Nucleus accumbens (tissue), 56 donors: ENCODE data around the gene G3BP1.
"Not testable (repeated sequence)": the region's sequence is repeated elsewhere in the genome, so short reads cannot be mapped to it uniquely, and the experiment has no call there.

ENCODE experiments used
- DNase-seq, 56 donors: peaks; one replicate each; lab custom pipeline; 2025; lab: John Stamatoyannopoulos, UW

The G3BP1 gene

DNA sequence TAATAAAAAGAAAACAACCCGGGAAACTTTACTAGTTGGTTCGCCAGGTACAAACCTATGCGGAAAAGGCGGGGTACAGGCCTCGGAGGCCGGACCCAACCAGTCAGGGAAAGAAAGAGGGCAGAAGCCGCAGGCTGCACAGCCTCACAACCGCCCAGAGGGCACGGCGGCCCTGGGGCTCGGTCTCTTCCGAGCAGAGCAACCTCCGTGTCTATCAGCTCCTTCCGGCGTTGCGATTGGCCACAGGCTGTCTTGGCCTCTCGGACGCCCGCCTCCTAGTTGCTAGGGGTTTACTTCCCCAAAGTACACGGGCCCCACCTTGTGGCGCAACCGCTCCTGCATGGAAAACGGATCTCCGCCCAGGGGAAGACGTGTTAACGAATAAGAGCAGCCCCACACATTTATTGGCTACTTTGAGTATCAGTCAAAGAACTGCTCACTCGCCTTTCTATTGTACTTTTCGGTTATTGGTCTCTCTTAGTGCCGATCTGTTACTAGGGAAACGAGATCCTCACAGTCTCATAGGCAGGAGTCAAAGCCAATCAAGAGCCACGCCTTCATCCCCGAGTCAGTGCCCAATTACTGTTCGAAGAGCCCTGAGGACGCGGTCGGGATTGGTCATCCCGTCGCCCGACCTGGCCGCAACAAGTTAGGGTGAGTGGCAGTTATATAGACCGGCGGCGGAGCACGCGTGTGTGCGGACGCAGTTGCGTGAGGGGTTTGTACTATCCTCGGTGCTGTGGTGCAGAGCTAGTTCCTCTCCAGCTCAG is at the start of gene G3BP1:
G3BP1 (plus strand) TSS at position 696 of the 770 bp plus-strand sequence. CDS start 14,667 bp downstream, outside the sequence.
- DNase-seq, result peak; percentile 91 to 100 (median 100)

DNA sequence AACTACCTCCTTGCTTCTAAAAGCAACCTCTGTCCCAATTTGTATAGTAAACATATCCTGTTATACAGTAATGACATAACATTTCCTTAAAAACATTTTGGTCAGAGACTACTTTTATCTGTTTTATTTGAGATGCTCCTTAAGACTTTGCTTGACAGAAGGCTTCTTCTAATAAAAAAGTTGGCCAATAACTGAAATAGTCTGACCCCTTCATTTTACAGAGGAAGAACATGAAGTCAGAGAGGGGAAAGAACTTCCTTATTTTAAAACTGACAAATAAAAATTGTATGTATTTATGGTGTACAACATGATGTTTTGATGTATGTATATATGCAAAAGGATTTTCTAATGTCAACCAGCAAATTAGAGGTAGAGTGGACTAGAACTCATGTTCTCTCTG is 49.2 kb upstream of the G3BP1 start:
- no peak for DNase-seq

DNA sequence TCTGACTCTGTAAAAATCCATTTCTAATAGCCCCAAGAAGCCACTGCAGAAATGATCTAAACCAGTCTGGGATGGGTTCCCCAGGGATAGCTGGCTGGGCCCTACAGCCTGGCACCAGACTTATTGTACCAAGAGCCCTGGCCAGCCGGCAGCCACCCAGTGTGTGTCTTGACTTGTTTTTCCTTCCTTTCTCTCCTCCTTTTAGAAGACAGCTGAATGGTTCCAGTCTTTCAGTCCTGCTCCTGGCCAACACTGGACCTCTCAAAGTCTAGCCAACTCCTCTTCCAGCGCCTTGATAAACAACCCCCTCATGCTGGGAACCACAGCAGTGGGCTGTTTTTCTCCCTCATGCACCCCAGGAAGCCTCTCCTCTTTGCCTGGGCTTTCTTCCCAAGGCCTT is 47.4 kb upstream of the G3BP1 start:
- peak in 40 of 56 donors; percentile 3 to 81 (median 42) for DNase-seq

DNA sequence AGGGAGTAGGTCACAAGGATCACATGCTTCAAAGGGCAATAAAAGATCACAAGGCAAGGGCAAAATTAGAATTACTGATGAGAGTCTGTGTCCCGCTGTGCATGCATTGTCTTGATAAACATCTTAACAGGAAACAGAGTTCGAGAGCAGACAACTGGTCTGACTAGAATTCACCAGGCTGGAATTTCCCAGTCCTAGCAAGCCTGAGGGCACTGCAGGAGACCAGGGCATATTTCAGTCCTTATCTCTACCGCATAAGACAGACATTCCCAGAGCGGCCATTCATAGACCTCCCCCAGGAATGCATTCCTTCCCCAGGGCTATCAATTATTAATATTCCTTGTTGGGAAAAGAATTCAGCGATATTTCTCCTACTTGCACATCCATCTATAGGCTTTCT is 42.2 kb upstream of the G3BP1 start:
- DNase-seq, result not testable (repeated sequence)

DNA sequence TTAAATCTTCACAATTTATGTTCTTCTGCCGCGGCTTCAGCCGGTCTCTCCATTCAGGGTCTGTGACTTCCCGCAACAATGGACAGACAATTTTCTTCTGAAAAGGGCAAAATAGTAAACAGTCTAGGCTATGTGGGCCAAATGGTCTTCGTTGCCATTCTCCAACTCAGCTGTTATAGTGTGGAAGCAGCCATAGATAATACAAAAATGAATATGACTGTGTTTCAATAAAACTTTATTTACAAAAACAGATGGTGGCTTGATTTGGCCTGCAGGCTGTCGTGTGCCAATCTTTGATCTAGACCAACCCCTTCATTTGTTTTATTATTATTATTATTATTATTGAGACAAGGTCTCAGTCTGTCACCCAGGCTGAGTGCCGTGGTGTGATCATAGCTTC is 41.4 kb upstream of the G3BP1 start:
- DNase-seq, result no peak

DNA sequence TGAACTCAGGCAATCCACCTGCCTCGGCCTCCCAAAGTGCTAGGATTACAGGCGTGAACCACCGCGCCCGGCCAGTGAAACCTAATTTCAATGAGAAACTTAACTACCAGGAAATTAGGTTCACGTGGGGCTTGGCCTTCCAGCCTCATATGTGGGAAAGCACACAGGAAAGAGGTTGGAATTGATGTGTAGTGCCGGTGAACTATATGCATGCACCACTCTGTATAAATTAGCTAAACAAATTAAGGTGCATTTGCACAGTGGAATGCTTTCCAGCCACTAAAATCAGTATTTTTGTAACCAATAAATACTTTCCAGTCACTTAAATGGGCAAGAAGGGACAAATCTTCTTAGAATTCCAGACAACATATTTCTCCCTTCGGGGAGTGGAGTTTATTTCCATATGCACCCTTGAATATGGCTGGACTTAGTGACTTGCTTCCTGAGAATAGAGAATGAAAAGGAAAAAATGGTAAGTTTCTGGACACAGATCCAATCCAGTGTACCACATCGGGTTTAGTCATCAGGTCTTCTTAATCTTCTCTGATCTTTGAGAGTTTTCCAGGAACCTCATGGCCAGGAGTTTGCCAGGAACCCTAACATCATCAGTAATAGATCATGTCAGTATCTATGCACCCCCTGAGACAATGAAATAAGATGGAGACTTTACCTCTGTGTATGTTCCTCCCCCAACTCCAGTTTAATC is 38.2 kb upstream of the G3BP1 start:
- DNase-seq, result no peak

DNA sequence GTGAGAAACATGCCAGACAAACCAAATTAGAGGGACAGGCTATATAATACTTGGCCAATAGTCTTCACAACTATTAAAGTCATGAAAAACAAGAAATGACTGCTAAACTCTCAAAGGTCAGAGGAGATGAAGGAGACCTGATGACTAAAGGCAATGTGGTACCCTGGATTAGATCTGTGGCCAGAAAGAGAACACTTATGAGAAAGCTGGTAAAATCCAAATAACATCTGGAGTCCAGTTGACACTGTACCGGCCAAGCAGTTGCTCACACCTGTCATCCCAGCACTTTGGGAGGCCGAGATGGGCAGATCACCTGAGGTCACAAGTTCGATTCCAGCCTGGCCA is 37.7 kb upstream of the G3BP1 start:
- DNase-seq, result no peak

DNA sequence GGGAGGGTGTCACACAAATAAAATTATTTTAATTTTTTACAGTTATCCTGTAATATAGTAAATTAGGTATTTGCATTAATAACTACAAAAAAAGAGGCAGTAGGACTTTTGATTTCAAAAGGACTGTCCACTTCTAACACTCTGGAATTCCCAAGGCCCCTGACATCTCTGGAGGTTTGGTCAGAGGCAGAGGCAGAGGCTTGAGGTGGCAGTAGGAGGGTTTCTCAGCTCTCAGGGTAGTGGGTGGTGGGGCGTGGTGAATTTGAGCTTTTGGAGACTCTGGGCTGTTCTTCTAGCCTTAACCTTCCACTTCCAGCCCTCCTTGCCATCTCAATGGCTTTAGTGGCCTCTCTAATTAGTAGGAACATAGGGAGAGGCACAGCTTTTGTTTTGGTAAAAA is 36.1 kb upstream of the G3BP1 start:
- DNase-seq, result no peak

DNA sequence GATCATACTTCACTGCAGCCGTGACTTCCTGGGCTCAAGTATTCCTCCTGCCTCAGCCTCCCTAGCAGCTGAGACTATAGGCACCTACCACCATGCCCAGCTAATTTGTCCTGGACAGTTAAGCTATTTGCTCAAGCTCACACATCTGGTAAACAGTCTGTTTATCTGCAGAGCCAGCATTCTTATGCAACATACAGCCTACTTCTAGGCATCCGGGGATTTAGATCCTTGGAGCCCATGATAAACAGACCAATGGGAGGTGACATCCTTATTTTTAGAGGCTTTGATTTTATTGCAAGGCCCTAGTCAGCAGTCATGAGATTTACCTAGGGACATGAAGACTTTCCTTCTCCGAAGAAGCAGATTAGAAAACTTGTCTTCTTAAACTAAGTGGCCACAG is 34.3 kb upstream of the G3BP1 start:
- no peak for DNase-seq

DNA sequence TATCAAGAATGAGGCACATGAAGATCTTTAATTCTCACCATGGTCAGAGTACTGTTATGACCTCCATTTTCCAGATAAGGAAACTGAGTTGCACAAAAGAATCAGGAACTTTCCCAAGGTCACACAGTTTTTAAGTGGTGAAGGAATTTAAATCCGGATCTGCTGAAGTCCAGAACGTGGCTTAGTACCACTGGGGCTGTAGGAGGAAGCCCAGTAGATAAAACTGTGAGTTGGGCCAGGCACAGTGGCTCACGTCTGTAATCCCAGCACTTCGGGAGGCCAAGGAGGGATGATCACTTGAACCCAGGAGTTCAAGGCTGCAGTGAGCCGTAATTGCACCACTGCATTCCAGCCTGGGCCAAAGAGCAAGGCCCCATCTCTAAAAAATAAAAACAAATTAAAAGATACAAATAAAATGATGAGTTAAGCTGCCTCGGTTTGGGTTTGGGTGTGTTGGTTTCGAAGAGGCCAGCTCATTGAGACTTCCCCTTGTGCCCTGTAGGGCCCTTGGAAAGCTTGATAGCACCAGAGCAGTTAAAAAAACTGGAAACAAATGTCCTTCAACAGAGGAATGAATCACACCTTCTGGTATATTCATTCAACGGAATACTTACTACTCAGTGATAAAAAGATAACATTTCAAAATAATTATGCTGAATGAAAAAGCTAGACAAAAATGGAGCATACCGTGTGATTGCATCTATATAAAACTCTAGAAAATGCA is 33.5 kb upstream of the G3BP1 start:
- DNase-seq, result no peak

DNA sequence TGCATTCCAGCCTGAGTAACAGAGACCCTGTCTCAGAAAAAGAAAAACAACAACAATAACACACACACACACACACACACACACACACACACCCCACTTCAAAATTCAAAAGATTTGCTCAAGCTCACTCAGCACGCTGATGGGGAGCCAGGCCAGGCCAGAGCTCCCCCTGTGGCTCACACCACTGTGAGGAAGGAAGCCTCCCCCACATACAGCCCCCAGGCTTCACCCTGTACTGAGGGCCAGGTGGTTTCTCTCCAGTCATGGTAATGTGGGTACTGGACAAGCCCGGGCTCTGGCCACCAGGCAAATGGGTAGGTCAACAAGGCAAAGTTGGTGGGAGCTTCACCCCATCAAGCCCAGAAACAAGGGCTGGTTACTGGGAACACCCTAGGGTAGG is 32.4 kb upstream of the G3BP1 start:
- no peak for DNase-seq

DNA sequence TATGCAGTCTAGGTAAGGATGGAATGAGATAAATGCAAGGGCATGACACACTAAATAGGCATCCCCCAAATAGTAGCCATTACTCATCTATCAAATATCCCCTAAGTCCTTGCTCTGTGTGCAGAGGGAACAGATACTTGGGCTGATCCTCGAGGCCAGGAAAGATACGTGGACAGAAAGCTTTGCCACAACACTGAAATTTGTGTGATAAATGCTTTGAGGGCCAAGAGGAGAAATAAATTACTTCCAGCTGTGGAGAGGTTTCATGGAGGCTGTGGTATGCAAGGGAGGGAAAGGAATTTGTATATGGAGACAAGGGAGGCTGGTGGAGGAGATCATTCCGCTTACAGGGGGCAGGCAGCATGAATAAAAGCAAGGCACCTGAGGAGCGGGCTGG is 31.8 kb upstream of the G3BP1 start:
- no peak for DNase-seq

DNA sequence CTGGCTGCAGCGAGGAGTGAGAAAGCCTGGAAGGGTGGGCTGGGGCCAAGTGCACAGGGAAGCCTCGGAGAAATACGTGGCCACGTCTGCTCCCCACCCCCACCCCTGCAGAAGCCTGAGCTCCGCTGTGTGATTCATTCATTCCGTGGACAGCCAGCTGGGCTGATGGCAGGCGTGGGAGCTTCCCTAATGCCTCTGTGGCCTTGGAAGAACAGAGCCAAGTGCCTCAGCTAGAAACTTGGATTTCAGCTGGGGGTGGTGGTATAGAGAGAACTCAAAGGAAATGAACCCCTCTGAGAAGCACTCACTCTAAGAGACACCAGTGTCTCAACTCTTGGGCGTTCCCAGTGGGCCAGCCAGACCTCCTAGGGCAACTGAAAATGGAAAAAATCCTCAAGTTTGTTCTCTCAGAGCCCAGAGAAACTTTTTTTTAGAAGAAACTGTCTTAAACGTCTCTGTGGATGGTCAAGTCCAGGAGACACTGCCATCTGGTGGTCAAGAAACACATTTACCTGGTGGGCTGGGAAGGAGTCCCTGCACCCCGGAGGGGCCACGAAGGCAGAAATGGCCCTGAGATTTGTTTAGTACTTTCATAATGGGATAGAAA is 31.3 kb upstream of the G3BP1 start:
- peak in 44 of 56 donors; percentile 4 to 65 (median 24) for DNase-seq

DNA sequence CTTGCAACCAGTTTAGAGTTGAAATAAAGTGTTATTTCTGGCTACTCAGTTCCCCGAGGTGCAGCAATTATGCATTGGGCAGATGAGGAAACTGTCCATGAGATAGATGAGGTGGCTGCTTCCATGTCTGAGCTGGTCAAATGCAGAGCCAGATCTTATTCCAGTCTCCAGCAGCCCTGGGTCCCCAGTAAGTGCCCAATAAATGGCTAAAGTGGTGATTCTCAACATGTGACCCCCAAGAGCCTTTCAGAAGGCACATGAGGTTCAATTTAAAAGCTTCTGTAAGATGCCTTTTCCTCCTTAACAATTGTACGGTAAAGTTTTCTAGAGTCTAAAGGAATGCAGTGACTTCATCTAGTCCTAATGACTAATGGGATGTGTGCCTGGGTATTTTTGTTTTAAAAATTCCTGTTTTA is 30.8 kb upstream of the G3BP1 start:
- no peak for DNase-seq

DNA sequence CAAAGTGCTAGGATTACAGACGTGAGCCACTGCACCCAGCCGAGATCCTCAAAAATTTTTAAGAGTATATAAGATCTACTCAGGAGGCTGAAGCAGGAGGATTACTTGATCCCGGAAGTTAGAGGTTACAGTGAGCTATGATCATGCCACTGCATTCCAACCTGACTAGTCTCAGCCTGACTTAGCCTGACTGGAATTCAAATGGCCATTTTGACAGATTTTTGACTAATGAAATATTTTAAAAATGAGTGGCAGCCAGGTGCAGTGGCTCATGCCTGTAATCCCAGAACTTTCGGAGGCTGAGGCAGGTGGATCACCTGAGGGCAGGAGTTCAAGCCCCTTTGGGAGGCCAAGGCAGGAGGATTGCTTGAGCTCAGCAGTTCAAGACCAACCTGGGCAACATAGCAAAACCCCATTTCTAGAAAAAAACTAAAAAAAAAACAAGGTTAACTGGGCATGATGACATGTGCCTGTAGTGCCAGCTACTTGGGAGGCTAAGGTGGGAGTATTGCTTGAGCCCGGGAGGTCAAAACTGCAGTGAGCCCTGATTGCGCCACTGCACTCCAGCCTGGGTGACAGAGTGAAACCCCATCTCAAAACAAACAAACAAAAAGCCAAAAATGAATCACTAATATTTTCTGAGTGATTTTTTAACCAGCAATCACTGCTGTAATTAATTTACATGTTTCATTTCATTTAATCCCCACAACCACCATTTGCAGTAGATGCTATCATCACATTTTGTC is 29.9 kb upstream of the G3BP1 start:
- DNase-seq, result no peak

DNA sequence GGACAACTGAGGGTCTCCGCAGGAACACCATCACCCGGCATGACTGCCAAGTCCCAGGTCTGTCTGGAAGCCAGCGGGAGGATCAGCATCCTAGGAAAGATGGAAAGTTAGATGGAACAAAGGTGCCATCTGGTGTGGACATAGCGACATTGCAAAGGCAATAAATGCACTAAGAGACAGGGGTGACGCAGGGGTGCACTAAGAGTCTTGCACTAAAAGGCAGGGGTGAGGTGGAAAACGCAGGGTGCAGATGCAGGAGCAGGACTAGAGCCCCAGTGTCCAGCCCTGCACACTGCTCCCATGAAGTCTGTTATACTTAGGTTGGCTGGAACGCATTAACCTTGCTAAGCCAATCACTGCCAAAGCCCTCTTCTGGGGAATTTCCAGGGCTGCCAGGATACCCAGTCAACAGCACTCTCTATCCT is 28.9 kb upstream of the G3BP1 start:
- peak in 49 of 56 donors; percentile 9 to 64 (median 35) for DNase-seq

DNA sequence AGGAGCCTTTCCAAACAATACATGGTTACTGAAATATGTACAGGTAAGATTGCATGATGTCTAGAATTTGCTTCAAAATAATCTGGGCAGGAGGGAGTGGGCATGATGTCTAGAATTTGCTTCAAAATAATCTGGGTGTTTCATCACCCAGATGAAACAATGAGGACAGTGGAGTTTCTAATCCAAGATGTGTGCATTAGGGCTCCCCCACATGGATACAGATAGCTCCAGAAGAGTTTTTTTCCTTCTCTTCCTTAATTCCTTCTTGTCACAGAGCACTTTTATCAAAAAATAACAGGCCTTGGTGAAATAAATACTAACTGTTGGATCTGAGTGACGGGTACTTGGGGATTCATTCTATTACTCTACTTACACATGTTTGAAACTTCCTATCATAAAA is 28.2 kb upstream of the G3BP1 start:
- DNase-seq, result no peak

DNA sequence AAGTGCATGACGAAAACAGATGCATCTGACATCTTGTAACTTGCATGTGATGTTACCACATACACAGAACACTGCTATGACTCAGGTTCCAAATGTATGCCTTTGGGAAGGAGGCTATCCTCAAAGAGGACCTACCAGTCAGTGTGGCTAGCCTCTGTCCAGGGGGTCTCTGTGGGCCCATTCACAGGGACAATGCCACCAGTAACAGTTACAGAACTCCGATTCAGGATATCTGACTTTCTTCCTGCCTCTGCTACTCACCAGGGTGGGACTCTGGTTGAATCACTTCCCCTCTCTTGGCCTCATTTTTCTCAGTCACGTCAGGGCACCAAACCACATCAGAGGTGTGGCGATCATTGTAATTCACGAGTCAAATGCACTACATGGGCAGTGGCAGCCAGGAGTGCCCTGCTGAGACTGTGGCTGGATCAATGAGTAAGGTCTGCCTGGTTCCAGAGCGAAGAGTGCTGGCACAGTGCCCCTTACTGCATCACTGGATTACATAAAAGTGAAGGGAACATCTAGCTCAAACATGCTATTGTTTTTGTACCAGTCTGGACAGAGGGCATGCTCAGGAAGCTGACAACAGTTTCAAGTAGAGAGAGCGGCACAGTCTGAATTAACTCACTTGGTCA is 26.6 kb upstream of the G3BP1 start:
- DNase-seq, result peak in 53 of 56 donors; percentile 13 to 93 (median 62)

DNA sequence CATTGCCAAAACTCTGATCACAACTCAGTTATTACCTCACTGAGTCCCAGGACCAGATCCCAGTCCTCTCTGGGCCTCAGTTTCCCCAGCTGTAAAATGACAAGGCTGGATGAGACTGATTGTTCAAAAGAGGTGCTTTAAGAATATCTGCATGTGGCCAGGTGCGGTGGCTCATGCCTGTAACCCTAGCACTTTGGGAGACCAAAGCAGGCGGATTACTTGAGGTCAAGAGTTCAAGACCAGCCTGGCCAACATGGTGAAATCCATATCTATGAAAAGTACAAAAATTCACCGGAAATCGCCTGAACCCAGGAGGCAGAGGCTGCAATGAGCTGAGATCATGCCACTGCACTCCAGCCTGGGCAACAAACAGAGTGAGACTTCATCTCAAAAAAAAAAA is 21.6 kb upstream of the G3BP1 start:
- DNase-seq, result no peak

DNA sequence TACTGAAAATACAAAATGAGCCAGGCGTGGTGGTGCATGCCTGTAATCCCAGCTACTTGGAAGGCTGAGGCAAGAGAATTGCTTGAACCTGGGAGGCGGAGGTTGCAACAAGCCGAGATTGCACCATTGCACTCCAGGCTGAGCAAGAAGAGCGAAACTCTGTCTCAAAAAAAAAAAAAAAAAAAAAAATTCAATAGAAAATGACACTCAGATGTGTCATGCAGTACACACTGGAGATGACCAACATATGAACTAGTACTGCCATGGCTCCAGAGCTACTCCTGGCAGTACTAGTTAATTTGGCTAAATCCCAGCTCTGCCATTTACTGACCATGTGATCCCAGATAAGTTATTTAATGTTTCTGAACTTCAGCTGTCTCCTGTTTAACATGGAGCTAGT is 20.7 kb upstream of the G3BP1 start:
- no peak for DNase-seq
